KG1 (cell line): ENCODE data around the gene ATXN10.
A peak's percentile ranks its signal among the peaks of the same experiment; 100 is the strongest.

Source experiments
- DNase-seq: peaks from one replicate; lab custom pipeline; 2025; lab: John Stamatoyannopoulos, UW

Gene ATXN10

GRCh38 chr22:45859231-45860161, 187.9 kb downstream of the ATXN10 start:
- DNase-seq = no peak

GRCh38 chr22:45860201-45860600, 188.6 kb downstream of the ATXN10 start:
- no peak for DNase-seq

- no peak for DNase-seq
Observed at GRCh38 chr22:45861259-45861658, 189.6 kb downstream of the ATXN10 start.

GRCh38 chr22:45863981-45864751, 192.5 kb downstream of the ATXN10 start:
- DNase-seq = peak; percentile 52

- DNase-seq = no peak
Observed at GRCh38 chr22:45864959-45865476, 193.4 kb downstream of the ATXN10 start.

GRCh38 chr22:45865561-45866125, 194.0 kb downstream of the ATXN10 start:
- no peak for DNase-seq

GRCh38 chr22:45866126-45866645, 194.6 kb downstream of the ATXN10 start:
- DNase-seq = no peak

- DNase-seq = no peak
Observed at GRCh38 chr22:45866646-45867117, 195.0 kb downstream of the ATXN10 start.

- DNase-seq = no peak
Observed at GRCh38 chr22:45867118-45867905, 195.7 kb downstream of the ATXN10 start.

GRCh38 chr22:45867906-45868555, 196.4 kb downstream of the ATXN10 start:
- DNase-seq = no peak

GRCh38 chr22:45868571-45869339, 197.1 kb downstream of the ATXN10 start:
- DNase-seq = no peak

GRCh38 chr22:45869340-45869847, 197.8 kb downstream of the ATXN10 start:
- no peak for DNase-seq

GRCh38 chr22:45870011-45870410, 198.4 kb downstream of the ATXN10 start:
- no peak for DNase-seq

- DNase-seq = no peak
Observed at GRCh38 chr22:45871721-45872120, 200.1 kb downstream of the ATXN10 start.

GRCh38 chr22:45872659-45873263, 201.1 kb downstream of the ATXN10 start:
- DNase-seq = no peak

GRCh38 chr22:45876136-45877035, 204.8 kb downstream of the ATXN10 start:
- DNase-seq = no peak

- DNase-seq = no peak
Observed at GRCh38 chr22:45877036-45877380, 205.4 kb downstream of the ATXN10 start.

- no peak for DNase-seq
Observed at GRCh38 chr22:45877651-45878050, 206.0 kb downstream of the ATXN10 start.
